Measurements from ENCODE around the gene BORCS6. TPM values are rescaled to one million over a fixed set of nuclear protein-coding genes. Genes with fewer than 3 reads are reported as not detected.

Gene BORCS6
- total and polyA plus RNA-seq, 2 donors (not counting 1 experiment from before 2014, with no cell fraction given): 9.7 to 20.2 TPM

- Mint-ChIP-seq H3K4me1 (peaks cover 41% of the 10 kb centered on the region), H3K27ac (peak overlapping the region; percentile 94), H3K4me3 (peak overlapping the region; percentile 72), H3K9me3 (ENCODE audit: insufficient read depth) (no peaks in the 10 kb centered on the region), H3K27me3 (no peaks in the 10 kb centered on the region)
- H3K9me3 ChIP-seq (ENCODE audit: control extremely low read depth in 1 of 3, control insufficient read depth in 2 of 3, insufficient read depth in 1 of 3, low read length in 2 of 3): no peaks in the 10 kb centered on the region
- TF ChIP-seq EZH2 (IDR thresholded peaks at IDR 0.05; ENCODE audit: borderline replicate concordance, insufficient read depth, low read depth, low read length, poor library complexity, severe bottlenecking) (no peak), CTCF (IDR thresholded peaks at IDR 0.05) (peak; percentile 83)
- peaks cover 0 to 26% of the 10 kb centered on the region in 2 experiments for H3K36me3 ChIP-seq (replicated peaks in 1 of 2; ENCODE audit: control extremely low read depth in 1 of 2, control insufficient read depth in 1 of 2, extremely low read depth in 1 of 2, insufficient read depth in 2 of 2, low read length in 1 of 2)
- no peak overlapping the region for H3K9ac ChIP-seq (ENCODE audit: low read length)
- H3K4me1 ChIP-seq (ENCODE audit: control insufficient read depth in 2 of 2, insufficient read depth in 2 of 2, low read length in 2 of 2): peaks cover 51 to 78% of the 10 kb centered on the region in 2 donors
- CTCF ChIA-PET: interaction anchor here (0.6 to 7.7 kb wide), 23 partner anchors 9 to 877 kb away, joined by 3 to 86 read pairs (median 7); partner anchors contain the start of genes ALOXE3, CTC1, RANGRF and SLC25A35
- no peak overlapping the region for H3K4me3 ChIP-seq (ENCODE audit: control extremely low read depth in 1 of 5, extremely low read depth in 1 of 5, insufficient read depth in 1 of 5, low read depth in 2 of 5, low read length in 4 of 5)
- intact Hi-C loops (cut with micrococcal nuclease): loop anchor here (2.0 kb wide), 1 partner anchor 78 kb away; no protein-coding TSS in a partner anchor
- H3K79me2 ChIP-seq (ENCODE audit: control insufficient read depth, insufficient read depth, low read length): peaks cover 43% of the 10 kb centered on the region
- H2AFZ ChIP-seq (ENCODE audit: insufficient read depth, low read depth, low read length, poor library complexity, severe bottlenecking): no peak overlapping the region
- POLR2A ChIA-PET: interaction anchor here (0.7 to 2.1 kb wide), 10 partner anchors 11 to 472 kb away, joined by 3 to 10 read pairs (median 4); no protein-coding TSS in a partner anchor
- WGBS (ENCODE audit: insufficient coverage): 66% methylated on average over 13 of the region's 20 CpGs
- peak overlapping the region; percentile 68 to 82 for H3K27ac ChIP-seq (ENCODE audit: low read length in 2 of 2)
- H4K20me1 ChIP-seq (ENCODE audit: control insufficient read depth, insufficient read depth, low read length, poor library complexity, severe bottlenecking): peaks cover 25% of the 10 kb centered on the region
- H3K27me3 ChIP-seq (replicated peaks in 1 of 4; ENCODE audit: control extremely low read depth in 1 of 4, control insufficient read depth in 3 of 4, insufficient read depth in 4 of 4, low read length in 3 of 4): no peaks in the 10 kb centered on the region
- H3K4me2 ChIP-seq (replicated peaks; ENCODE audit: low read depth, low read length, poor library complexity, severe bottlenecking): peak overlapping the region; percentile 51
- peak; percentile 93 for DNase-seq
- ATAC-seq (ENCODE audit: low read depth): peak; percentile 14
Measured at GRCh38 chr17:8158267-8159031, 31.5 kb downstream of the BORCS6 start.
